ENCODE results near the gene VSTM4.

The VSTM4 gene

DNA sequence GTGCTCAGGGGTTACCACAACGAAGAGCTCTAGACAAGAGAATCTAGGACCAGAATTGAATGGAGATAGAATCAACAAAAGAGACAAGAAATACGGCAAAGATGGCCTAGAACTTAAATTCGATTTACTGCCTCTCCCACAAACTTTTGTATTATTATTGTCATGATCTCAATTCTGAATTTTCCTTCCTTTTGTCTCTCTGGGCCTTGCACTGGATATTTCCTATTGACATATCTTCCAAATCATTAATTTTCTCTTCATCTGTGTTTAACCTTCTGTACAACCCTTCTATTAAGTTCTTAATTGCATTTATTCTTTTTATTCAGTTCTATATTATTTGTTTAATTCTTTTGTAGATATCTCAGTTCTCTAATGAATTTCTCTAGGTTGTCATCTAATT lies 28.4 kb downstream of the VSTM4 start:
- DNase-seq, result no peak
- TF ChIP-seq GATA1 (IDR thresholded peaks at IDR 0.05; ENCODE audit: low read depth, low read length) (no peak), POLR2A (IDR thresholded peaks at IDR 0.05; ENCODE audit: low read length) (no peak)

- no peak for DNase-seq
- TF ChIP-seq GATA1 (IDR thresholded peaks at IDR 0.05; ENCODE audit: low read depth, low read length) (no peak), POLR2A (IDR thresholded peaks at IDR 0.05; ENCODE audit: low read length) (no peak)
Observed at GRCh38 chr10:49083261-49083660, 32.1 kb downstream of the VSTM4 start.

GRCh38 chr10:49082766-49083165 lies 32.6 kb downstream of the VSTM4 start:
- DNase-seq, result no peak

DNA sequence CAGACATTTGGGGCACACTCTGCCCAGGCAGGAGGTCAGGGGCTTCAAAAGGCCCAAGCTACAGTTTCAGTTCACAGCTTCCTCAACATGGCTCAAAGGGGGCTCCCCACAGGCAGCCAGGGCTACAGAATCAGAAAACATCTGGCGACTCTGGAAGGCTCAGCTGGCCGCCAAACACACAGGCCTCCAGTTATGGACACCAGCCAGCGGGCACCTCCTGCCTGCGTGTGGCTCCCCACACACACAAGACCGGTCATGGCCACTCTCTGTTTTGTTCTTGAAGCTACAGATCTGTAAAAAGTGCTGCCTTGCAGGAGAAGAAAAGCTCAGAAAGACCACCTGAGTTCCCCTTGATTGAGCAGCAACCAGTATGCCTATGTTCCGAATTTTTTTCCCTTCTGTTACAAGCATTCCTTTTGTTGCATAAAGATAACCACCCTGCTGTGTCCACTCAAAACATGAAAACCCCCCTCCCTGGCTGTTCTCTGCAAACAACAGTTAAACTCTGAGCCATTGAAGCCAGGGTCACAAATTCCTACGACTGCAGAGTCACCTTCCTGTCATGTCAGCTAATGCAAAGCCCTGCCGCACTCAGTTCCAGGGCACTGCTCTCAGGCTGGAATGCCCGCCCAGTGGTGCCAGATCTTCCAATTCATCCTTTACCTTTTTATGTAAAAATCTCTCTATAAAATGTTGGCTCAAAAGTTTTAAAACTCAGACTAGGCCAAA lies 33.6 kb downstream of the VSTM4 start:
- TF ChIP-seq POLR2A (IDR thresholded peaks at IDR 0.05; ENCODE audit: low read length) (no peak), GATA1 (IDR thresholded peaks at IDR 0.05; ENCODE audit: low read depth, low read length) (no peak)
- no peak for DNase-seq

More at GRCh38 chr10:49082766-49083165, 32.6 kb downstream of the VSTM4 start:
- TF ChIP-seq GATA1 (IDR thresholded peaks at IDR 0.05; ENCODE audit: low read depth, low read length) (no peak), POLR2A (IDR thresholded peaks at IDR 0.05; ENCODE audit: low read length) (no peak)

DNA sequence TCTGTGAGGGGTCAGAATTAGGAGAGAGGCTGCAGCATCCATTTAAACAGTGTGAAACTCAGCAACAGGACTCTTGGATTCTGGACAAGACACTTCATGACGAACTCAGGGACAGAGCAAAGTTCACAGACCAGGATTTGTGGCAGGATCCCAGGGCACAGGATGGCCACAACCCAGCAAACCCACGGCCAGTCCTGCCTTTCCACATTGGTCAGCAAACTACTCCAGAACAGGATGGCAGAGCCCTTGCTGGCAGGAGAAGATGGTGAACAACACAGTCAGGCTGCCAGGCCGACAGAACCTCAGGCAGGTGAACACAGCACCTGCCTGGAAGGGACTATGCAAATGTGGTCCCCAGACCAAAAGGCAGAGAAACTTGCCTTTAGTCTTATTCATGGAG lies 34.4 kb downstream of the VSTM4 start:
- DNase-seq, result no peak
- no peak for TF ChIP-seq GATA1 (IDR thresholded peaks at IDR 0.05; ENCODE audit: low read depth, low read length)
- no peak for TF ChIP-seq POLR2A (IDR thresholded peaks at IDR 0.05; ENCODE audit: low read length)

- no peak for DNase-seq
Observed at GRCh38 chr10:49080071-49080470, 35.3 kb downstream of the VSTM4 start.

DNA sequence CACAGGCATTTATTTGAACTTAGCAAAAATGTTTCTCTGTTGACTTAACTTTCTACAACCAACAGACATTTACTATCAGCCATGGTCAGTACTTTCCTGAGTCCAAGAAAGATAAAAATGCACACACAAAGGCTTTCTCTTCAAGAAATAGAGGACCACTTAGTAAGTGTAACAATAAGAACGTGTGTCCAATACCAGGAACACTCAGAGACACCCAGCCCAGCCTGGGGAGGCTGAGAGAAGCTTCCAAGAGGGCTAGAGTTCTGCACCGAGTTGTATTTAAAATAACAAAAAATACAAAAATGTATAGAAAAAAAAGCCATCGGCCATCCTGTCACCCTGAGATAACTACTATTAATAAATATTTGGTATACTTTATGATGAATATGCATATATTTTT lies 35.8 kb downstream of the VSTM4 start:
- DNase-seq, result no peak
- no peak for TF ChIP-seq GATA1 (IDR thresholded peaks at IDR 0.05; ENCODE audit: low read depth, low read length)
- TF ChIP-seq POLR2A (IDR thresholded peaks at IDR 0.05; ENCODE audit: low read length), result no peak

More at GRCh38 chr10:49080071-49080470, 35.3 kb downstream of the VSTM4 start:
- TF ChIP-seq GATA1 (IDR thresholded peaks at IDR 0.05; ENCODE audit: low read depth, low read length), result no peak
- TF ChIP-seq POLR2A (IDR thresholded peaks at IDR 0.05; ENCODE audit: low read length), result no peak

GRCh38 chr10:49079072-49079471 lies 36.2 kb downstream of the VSTM4 start:
- no peak for DNase-seq
- TF ChIP-seq POLR2A (IDR thresholded peaks at IDR 0.05; ENCODE audit: low read length) (no peak), GATA1 (IDR thresholded peaks at IDR 0.05; ENCODE audit: low read depth, low read length) (no peak)

DNA sequence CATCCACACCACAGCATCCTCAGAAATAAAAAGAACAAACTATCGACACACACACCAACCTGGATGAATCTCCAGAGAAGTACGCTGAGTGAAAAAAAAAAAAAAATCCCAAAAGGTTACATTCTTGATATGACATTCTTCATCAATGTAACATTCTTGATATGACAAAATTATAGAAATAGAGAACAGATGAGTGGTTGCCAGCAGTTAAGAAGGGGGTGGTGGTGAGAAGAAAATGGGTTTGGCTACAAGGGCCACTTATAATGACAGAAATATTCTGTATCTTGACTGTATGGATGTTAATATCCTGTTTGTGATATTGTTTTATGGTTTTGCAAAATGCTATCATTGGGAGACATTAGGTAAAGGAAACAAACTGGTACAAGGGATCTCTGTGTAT lies 36.9 kb downstream of the VSTM4 start:
- no peak for DNase-seq
- TF ChIP-seq POLR2A (IDR thresholded peaks at IDR 0.05; ENCODE audit: low read length), result no peak
- no peak for TF ChIP-seq GATA1 (IDR thresholded peaks at IDR 0.05; ENCODE audit: low read depth, low read length)

DNA sequence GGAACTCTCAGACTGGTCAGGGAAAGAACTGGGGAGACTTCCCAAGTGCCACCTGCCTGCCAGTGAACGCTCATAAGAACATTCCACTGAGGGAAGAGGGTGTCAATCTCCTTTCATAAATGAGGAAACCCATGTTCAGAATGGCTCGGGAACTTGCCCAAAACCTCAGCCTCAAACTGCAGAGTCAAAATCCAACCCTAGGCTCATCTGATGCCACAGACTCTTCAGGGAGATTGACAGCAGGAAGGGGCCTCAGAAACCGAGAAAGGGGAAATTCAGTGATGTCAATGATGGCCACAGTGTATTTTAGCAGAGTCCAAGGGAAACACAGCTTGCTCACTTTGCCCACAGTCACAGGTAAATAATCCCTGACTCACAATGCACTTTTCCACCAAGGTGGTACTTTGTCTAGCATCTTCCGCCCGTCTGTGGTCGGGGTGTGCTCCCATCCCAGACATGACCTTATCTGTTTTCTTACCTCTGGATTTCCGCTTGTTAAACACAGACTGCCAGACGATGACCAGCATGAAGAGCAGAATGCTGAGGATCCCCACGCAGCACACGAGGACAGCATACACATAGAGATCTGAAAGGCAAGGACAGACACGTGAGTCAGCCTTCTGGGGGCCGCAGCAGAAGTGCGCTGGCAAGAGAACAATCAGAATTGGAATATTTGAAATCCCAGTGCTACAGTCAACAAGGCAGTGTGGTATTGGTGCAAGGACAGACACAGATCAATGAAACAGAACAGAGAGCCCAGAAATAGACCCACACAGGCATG lies 38.4 kb downstream of the VSTM4 start:
- TF ChIP-seq POLR2A (IDR thresholded peaks at IDR 0.05; ENCODE audit: low read length) (no peak), GATA1 (IDR thresholded peaks at IDR 0.05; ENCODE audit: low read depth, low read length) (no peak)
- no peak for DNase-seq

- no peak for DNase-seq
- TF ChIP-seq POLR2A (IDR thresholded peaks at IDR 0.05; ENCODE audit: low read length) (no peak), GATA1 (IDR thresholded peaks at IDR 0.05; ENCODE audit: low read depth, low read length) (no peak)
Observed at GRCh38 chr10:49076319-49076718, 39.0 kb downstream of the VSTM4 start.

GRCh38 chr10:49075743-49076142 lies 39.6 kb downstream of the VSTM4 start:
- no peak for DNase-seq
- TF ChIP-seq GATA1 (IDR thresholded peaks at IDR 0.05; ENCODE audit: low read depth, low read length), result no peak
- TF ChIP-seq POLR2A (IDR thresholded peaks at IDR 0.05; ENCODE audit: low read length), result no peak

- TF ChIP-seq POLR2A (IDR thresholded peaks at IDR 0.05; ENCODE audit: low read length) (no peak), GATA1 (IDR thresholded peaks at IDR 0.05; ENCODE audit: low read depth, low read length) (no peak)
- DNase-seq, result no peak
Observed at GRCh38 chr10:49074836-49075682, 40.3 kb downstream of the VSTM4 start.

Measured in erythroblast (primary cell).